Activated T-helper 17 cell treated with anti-CD3 and anti-CD28 coated beads, Interleukin-2, amount 50 U/mL, for 72 hours (primary cell): Measurements from ENCODE around the gene VGLL4. TPM values are rescaled to one million over a fixed set of nuclear protein-coding genes. Genes with fewer than 3 reads are reported as not detected.
"Not testable (repeated sequence)": the region's sequence is repeated elsewhere in the genome, so short reads cannot be mapped to it uniquely, and the experiment has no call there.

ENCODE experiments used
- ATAC-seq: fragments of 150-1000 bp; cut with Tn5 transposase; replicated peaks from 2 replicates; pipeline ENCODE4 v1.10.0; 2021; ENCODE audit warnings: mild to moderate bottlenecking, moderate library complexity
- H3K27ac Mint-ChIP-seq: one replicate; pipeline ENCODE4 v1.8.0; 2022; ENCODE audit warnings: mixed read lengths
- H3K27me3 Mint-ChIP-seq: one replicate; pipeline ENCODE4 v1.8.0; 2022; ENCODE audit warnings: mixed read lengths
- H3K36me3 Mint-ChIP-seq: one replicate; pipeline ENCODE4 v1.8.0; 2022; ENCODE audit warnings: low read depth, mild to moderate bottlenecking, mixed read lengths
- H3K4me1 Mint-ChIP-seq: one replicate; pipeline ENCODE4 v1.8.0; 2022; ENCODE audit warnings: mixed read lengths
- H3K4me3 Mint-ChIP-seq: one replicate; pipeline ENCODE4 v1.8.0; 2022; ENCODE audit warnings: mild to moderate bottlenecking, mixed read lengths
- H3K9me3 Mint-ChIP-seq: one replicate; pipeline ENCODE4 v1.8.0; 2022; ENCODE audit warnings: mixed read lengths
- total RNA-seq, 2 donors: library from RNA; stranded (reverse); gene quantifications; one replicate each; pipeline ENCODE4 v1.2.3, GENCODE V29; 2022

VGLL4 gene
- total RNA-seq, 2 donors from 2014 or later, result 34.3 to 42.4 TPM

DNA sequence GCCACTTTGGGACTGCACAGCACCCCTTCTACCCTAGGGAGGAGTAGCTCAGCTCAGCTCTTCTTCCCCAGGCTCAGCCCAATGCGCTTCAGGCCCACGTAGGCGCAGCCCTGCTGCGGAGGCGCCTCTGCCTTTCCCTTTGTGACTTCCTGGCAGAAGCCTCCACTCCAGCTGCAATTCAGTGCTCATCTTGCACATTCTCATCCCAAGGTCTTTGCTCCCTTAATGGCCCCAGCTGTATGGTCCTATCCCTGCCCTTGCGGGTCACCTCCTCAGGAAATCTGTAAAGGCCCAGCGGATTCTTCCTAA lies 109.0 kb downstream of the VGLL4 start:
- H3K4me1 Mint-ChIP-seq, result no peaks in the 10 kb centered on the region
- no peaks in the 10 kb centered on the region for H3K36me3 Mint-ChIP-seq
- no peaks in the 10 kb centered on the region for H3K27me3 Mint-ChIP-seq
- no peak overlapping the region for H3K4me3 Mint-ChIP-seq
- H3K27ac Mint-ChIP-seq, result peak overlapping the region; percentile 17
- ATAC-seq, result no peak
- H3K9me3 Mint-ChIP-seq, result no peaks in the 10 kb centered on the region

- Mint-ChIP-seq H3K36me3 (no peaks in the 10 kb centered on the region), H3K27ac (no peak overlapping the region), H3K4me1 (no peaks in the 10 kb centered on the region), H3K27me3 (no peaks in the 10 kb centered on the region), H3K4me3 (no peak overlapping the region), H3K9me3 (no peaks in the 10 kb centered on the region)
- ATAC-seq, result no peak
Observed at GRCh38 chr3:11534011-11534792, 109.5 kb downstream of the VGLL4 start.

DNA sequence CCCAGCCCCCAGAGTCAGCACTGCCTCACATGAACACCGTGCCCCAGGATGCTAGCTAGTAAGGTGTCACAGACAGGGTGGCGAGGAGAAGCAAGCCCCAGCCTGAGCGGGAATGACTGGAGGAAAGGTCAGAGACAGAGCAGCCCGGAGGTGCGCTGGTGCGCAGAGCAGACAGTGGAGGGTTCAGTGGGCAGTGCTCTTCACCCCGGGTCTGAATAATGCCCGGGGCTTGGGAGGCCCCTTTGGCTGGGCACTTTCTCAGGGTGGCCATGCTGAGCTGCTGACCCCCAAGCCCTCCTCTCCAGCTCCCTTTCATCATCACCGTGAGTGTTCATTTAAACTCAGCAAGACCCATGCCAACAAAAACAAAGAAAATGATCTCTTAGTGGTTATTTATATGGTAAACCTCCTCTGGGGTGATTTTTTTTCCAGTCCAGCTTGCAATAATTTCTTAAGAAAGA lies 110.8 kb downstream of the VGLL4 start:
- no peaks in the 10 kb centered on the region for H3K36me3 Mint-ChIP-seq
- no peak for ATAC-seq
- H3K9me3 Mint-ChIP-seq, result no peaks in the 10 kb centered on the region
- H3K27ac Mint-ChIP-seq, result no peak overlapping the region
- H3K4me1 Mint-ChIP-seq, result no peaks in the 10 kb centered on the region
- no peak overlapping the region for H3K4me3 Mint-ChIP-seq
- no peaks in the 10 kb centered on the region for H3K27me3 Mint-ChIP-seq

DNA sequence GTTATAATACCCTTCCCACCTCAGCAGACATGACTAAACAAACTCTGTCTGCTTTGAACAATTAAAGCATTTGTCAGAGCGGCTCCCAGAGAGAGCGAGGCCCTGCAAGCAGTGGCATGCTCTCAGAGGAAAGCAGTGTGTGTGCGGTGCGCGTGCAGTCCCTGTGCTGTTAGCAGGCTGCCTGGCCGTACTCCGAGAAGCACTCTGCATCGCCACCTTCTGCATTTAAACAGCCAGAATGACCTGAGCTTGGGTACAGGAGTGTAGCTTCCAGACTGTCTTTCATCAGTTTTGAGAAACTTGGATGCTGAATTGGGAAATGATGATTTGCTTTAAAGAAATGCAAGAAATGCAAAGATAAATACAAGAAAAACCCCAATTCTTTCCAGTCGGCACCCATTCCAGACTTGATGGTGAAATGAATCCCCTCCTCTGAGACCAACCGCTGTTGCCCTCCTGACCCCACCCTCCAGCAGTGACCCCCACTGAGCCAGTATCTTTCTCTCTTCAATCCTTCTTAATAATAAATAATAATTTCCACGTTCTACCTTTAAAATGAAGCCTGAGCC lies 113.5 kb downstream of the VGLL4 start:
- no peak for ATAC-seq
- no peaks in the 10 kb centered on the region for H3K9me3 Mint-ChIP-seq
- H3K27me3 Mint-ChIP-seq, result no peaks in the 10 kb centered on the region
- no peaks in the 10 kb centered on the region for H3K4me1 Mint-ChIP-seq
- H3K4me3 Mint-ChIP-seq, result no peak overlapping the region
- H3K36me3 Mint-ChIP-seq, result no peaks in the 10 kb centered on the region
- H3K27ac Mint-ChIP-seq, result no peak overlapping the region

- no peaks in the 10 kb centered on the region for H3K4me1 Mint-ChIP-seq
- no peaks in the 10 kb centered on the region for H3K9me3 Mint-ChIP-seq
- no peak overlapping the region for H3K4me3 Mint-ChIP-seq
- no peaks in the 10 kb centered on the region for H3K27me3 Mint-ChIP-seq
- H3K36me3 Mint-ChIP-seq, result no peaks in the 10 kb centered on the region
- H3K27ac Mint-ChIP-seq, result no peak overlapping the region
- no peak for ATAC-seq
Observed at GRCh38 chr3:11529281-11529680, 114.4 kb downstream of the VGLL4 start.

GRCh38 chr3:11526121-11526520 lies 117.6 kb downstream of the VGLL4 start:
- not testable (repeated sequence) for H3K36me3 Mint-ChIP-seq, H3K4me1 Mint-ChIP-seq, H3K27me3 Mint-ChIP-seq, H3K9me3 Mint-ChIP-seq, H3K4me3 Mint-ChIP-seq, ATAC-seq, H3K27ac Mint-ChIP-seq

GRCh38 chr3:11523572-11524101 lies 120.1 kb downstream of the VGLL4 start:
- no peaks in the 10 kb centered on the region for H3K27me3 Mint-ChIP-seq

DNA sequence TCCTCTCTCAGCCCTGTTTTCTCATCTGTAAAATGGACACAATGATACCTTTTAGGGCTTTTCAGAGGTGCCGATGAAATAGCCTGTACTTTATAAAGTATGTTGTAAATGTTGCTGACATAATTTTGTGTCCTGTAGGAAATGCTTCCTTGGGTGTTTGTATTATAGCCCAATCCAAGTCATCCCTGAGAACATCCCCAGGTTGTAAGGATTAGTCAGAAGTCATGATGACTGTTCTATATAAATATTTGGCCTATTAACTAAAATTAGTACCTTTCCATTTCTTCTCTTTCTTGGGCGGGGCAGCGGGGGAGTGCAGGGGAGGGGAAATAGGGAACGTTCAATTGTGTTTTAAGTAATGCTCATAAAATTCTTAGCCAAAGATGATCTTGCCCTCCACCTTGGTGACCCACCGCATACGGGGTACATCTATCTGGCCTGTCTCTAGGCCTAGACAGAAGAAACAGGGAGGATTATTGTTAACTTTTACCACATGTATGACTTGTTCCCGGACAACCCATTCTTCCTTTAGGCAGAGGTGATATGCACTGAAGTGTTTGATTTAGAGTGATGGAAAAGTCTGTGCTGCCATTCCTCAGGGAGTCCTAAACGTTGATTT lies 120.7 kb downstream of the VGLL4 start:
- Mint-ChIP-seq H3K36me3 (no peaks in the 10 kb centered on the region), H3K9me3 (no peaks in the 10 kb centered on the region), H3K4me1 (no peaks in the 10 kb centered on the region), H3K4me3 (no peak overlapping the region), H3K27me3 (no peaks in the 10 kb centered on the region), H3K27ac (no peak overlapping the region)
- no peak for ATAC-seq

More at GRCh38 chr3:11523572-11524101, 120.1 kb downstream of the VGLL4 start:
- H3K9me3 Mint-ChIP-seq, result no peaks in the 10 kb centered on the region
- no peaks in the 10 kb centered on the region for H3K4me1 Mint-ChIP-seq
- H3K4me3 Mint-ChIP-seq, result no peak overlapping the region
- no peak overlapping the region for H3K27ac Mint-ChIP-seq
- ATAC-seq, result no peak
- H3K36me3 Mint-ChIP-seq, result no peaks in the 10 kb centered on the region

DNA sequence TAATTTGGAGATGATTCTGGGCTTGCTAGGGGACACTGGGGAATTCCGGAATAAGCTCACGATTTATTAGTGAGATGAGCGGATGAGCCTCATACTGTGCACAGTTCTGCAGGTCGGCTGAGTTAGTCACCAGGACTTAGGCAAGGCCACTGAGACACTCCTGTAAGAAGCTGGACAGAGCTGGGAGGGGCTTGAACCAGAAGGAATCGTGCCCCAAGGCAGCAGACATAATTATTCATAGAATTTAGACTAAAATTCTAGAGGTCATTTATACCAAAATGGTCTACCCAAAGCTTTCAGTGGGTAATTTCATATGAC lies 121.4 kb downstream of the VGLL4 start:
- Mint-ChIP-seq H3K9me3 (no peaks in the 10 kb centered on the region), H3K27me3 (no peaks in the 10 kb centered on the region), H3K27ac (no peak overlapping the region), H3K4me3 (no peak overlapping the region), H3K36me3 (no peaks in the 10 kb centered on the region), H3K4me1 (peaks cover 3% of the 10 kb centered on the region)
- no peak for ATAC-seq

DNA sequence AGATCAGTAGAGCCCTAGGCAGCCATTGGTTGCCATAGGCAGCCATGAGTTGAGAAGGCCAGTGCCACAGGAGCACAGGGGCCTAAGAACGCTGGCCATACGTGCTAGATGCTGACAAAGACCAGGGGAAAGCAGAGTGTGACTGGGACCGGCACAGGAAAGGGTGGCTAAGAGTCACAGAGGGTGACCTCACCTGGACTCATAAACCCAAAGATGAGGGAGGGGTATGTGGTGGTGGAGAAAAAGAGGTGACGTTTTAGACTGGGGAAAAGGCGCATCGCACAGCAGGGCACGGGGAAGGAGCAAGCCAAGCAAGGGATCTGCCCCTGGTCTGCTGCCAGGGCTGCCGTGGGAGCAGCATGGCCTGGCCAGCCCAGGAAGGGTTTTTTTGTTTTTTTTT lies 122.5 kb downstream of the VGLL4 start:
- no peak for ATAC-seq
- H3K27ac Mint-ChIP-seq, result no peak overlapping the region
- H3K4me3 Mint-ChIP-seq, result no peak overlapping the region
- no peaks in the 10 kb centered on the region for H3K36me3 Mint-ChIP-seq
- H3K27me3 Mint-ChIP-seq, result no peaks in the 10 kb centered on the region
- H3K4me1 Mint-ChIP-seq, result peaks cover 9% of the 10 kb centered on the region
- no peaks in the 10 kb centered on the region for H3K9me3 Mint-ChIP-seq

DNA sequence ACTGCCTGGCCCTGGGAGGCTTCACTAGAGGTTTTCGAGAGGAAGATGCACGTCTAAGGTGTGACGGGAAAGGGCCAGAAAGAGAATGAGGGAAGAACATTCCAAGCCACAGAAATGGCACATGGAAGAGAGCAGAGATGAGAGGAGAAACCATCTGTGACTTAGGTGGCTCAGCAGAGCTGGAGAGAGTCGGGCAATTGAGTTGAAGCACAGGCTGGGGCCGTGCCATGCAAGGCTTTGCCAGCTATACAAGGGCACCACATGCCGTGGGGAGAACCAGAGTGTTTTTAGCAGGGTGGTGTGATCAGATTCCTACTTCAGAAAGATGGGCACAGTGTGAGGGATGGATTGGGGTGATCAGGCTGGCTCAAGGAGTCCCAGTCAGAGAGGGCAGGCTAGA lies 126.1 kb downstream of the VGLL4 start:
- H3K4me1 Mint-ChIP-seq, result peaks cover 9% of the 10 kb centered on the region
- H3K9me3 Mint-ChIP-seq, result no peaks in the 10 kb centered on the region
- H3K4me3 Mint-ChIP-seq, result no peak overlapping the region
- ATAC-seq, result no peak
- H3K36me3 Mint-ChIP-seq, result no peaks in the 10 kb centered on the region
- H3K27me3 Mint-ChIP-seq, result no peaks in the 10 kb centered on the region
- peak overlapping the region; percentile 16 for H3K27ac Mint-ChIP-seq

DNA sequence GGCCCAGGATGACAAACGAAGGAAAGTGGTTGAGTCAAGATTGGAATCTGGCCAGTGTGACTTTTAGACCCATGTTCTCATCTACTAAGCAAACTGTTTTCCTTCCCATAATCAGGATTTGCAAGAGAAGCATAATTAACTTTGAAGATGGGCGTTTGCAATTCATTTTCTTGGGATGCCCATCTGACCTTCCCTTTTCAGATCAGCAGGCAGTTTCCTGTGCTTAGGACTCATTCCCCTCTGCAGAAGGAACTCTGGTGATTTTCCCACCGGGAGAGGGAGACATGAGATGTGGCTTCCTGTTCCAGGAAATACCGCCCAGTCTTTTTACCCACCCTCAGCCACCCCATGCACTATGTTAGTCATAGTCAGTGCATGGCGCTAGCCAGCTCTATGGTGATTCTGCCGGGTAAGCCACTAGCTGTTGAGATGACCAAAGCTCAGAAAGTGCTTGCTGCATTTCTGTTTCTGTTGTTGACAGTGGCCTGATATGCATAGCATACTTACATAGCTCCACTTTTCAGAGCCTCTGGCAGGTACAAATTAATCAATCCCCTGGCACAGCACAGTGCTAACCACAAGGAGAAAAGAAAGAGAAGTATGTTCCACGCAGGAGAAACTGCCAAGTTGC lies 129.4 kb downstream of the VGLL4 start:
- Mint-ChIP-seq H3K27ac (peak overlapping the region; percentile 25), H3K9me3 (no peaks in the 10 kb centered on the region)

GRCh38 chr3:11513817-11514135 lies 129.9 kb downstream of the VGLL4 start:
- H3K36me3 Mint-ChIP-seq, result no peaks in the 10 kb centered on the region

More for the DNA sequence above, 129.4 kb downstream of the VGLL4 start:
- Mint-ChIP-seq H3K36me3 (no peaks in the 10 kb centered on the region), H3K27me3 (no peaks in the 10 kb centered on the region), H3K4me3 (no peak overlapping the region), H3K4me1 (peaks cover 15% of the 10 kb centered on the region)
- ATAC-seq, result peak; percentile 23

GRCh38 chr3:11513125-11513816 lies 130.4 kb downstream of the VGLL4 start:
- H3K27me3 Mint-ChIP-seq, ATAC-seq, H3K9me3 Mint-ChIP-seq, H3K36me3 Mint-ChIP-seq, H3K4me3 Mint-ChIP-seq, H3K27ac Mint-ChIP-seq: not testable (repeated sequence)
- H3K4me1 Mint-ChIP-seq, result peaks cover 15% of the 10 kb centered on the region

More at GRCh38 chr3:11513817-11514135, 129.9 kb downstream of the VGLL4 start:
- Mint-ChIP-seq H3K4me3 (no peak overlapping the region), H3K27me3 (no peaks in the 10 kb centered on the region), H3K4me1 (peaks cover 15% of the 10 kb centered on the region), H3K9me3 (no peaks in the 10 kb centered on the region), H3K27ac (no peak overlapping the region)
- ATAC-seq, result no peak
